Uterus (tissue), 2 donors: ENCODE data around the gene MEF2C.

Source experiments
- CTCF ChIP-seq, 4 experiments: fragments of 200-600 bp in 2 of 4; fragments of 450-650 bp in 2 of 4; sonication (generic) in 2 of 4; IDR thresholded peaks; one replicate each; pipeline ENCODE4 v1.5.1; 2016 to 2019; ENCODE audit warnings: antibody characterized with exemption in 4 of 4, mild to moderate bottlenecking in 2 of 4, moderate library complexity in 1 of 4
- POLR2A ChIP-seq, 2 donors: fragments of 450-650 bp; IDR thresholded peaks; one replicate each; pipeline ENCODE4 v1.6.1; 2016; ENCODE audit warnings: antibody characterized with exemption in 2 of 2, mild to moderate bottlenecking in 1 of 2, moderate library complexity in 1 of 2

GRCh38 chr5:88823201-88823600 is 59.8 kb downstream of the MEF2C start:
- TF ChIP-seq CTCF (IDR thresholded peaks at IDR 0.05) = no peak
- TF ChIP-seq POLR2A (IDR thresholded peaks at IDR 0.05) = no peak
